ENCODE measurements around the gene MRPL28. TPM values are rescaled to one million over a fixed set of nuclear protein-coding genes. Genes with fewer than 3 reads are reported as not detected.

Gene MRPL28
- total RNA-seq, 2 donors from 2014 or later: 33.2 to 59.2 TPM

- no peaks in the 10 kb centered on the region for H3K36me3 ChIP-seq
- peaks cover 0 to 31% of the 10 kb centered on the region in 2 donors for H3K4me1 ChIP-seq (ENCODE audit: control insufficient read depth in 1 of 2, low read depth in 2 of 2)
- no peaks in the 10 kb centered on the region for H3K27me3 ChIP-seq (replicated peaks; ENCODE audit: insufficient read depth)
- DNase-seq (ENCODE audit: low spot score) (no peak), ATAC-seq (ENCODE audit: insufficient number of reproducible peaks, low FRiP score, low read depth) (no peak)
- no peak for TF ChIP-seq CTCF (IDR thresholded peaks at IDR 0.05)
- peak overlapping the region in 1 of 2 donors; percentile 76 for H3K27ac ChIP-seq
- peak overlapping the region; percentile 99 for H3K4me3 ChIP-seq
- no peaks in the 10 kb centered on the region for H3K9me3 ChIP-seq
Measured at GRCh38 chr16:400061-400591, 29.8 kb upstream of the MRPL28 start.

- ATAC-seq (ENCODE audit: insufficient number of reproducible peaks, low FRiP score, low read depth) (no peak), DNase-seq (ENCODE audit: low spot score) (no peak)
- H3K36me3 ChIP-seq: no peaks in the 10 kb centered on the region
Measured at GRCh38 chr16:399340-400019, 29.1 kb upstream of the MRPL28 start.

GRCh38 chr16:398561-399339 is 28.4 kb upstream of the MRPL28 start:
- Histone ChIP-seq H3K36me3 (no peaks in the 10 kb centered on the region), H3K9me3 (no peaks in the 10 kb centered on the region), H3K4me1 (ENCODE audit: control insufficient read depth in 1 of 2, low read depth in 2 of 2) (peaks cover 0 to 31% of the 10 kb centered on the region in 2 donors), H3K27ac (peak overlapping the region; percentile 77 to 81), H3K4me3 (no peak overlapping the region), H3K27me3 (replicated peaks; ENCODE audit: insufficient read depth) (no peaks in the 10 kb centered on the region)
- no peak for ATAC-seq (ENCODE audit: insufficient number of reproducible peaks, low FRiP score, low read depth)
- no peak for TF ChIP-seq CTCF (IDR thresholded peaks at IDR 0.05)
- no peak for DNase-seq (ENCODE audit: low spot score)

More at GRCh38 chr16:399340-400019, 29.1 kb upstream of the MRPL28 start:
- no peak for TF ChIP-seq CTCF (IDR thresholded peaks at IDR 0.05)
- no peak overlapping the region for H3K4me3 ChIP-seq
- H3K27ac ChIP-seq: no peak overlapping the region
- H3K9me3 ChIP-seq: no peaks in the 10 kb centered on the region
- H3K4me1 ChIP-seq (ENCODE audit: control insufficient read depth in 1 of 2, low read depth in 2 of 2): peaks cover 0 to 31% of the 10 kb centered on the region in 2 donors
- H3K27me3 ChIP-seq (replicated peaks; ENCODE audit: insufficient read depth): no peaks in the 10 kb centered on the region

- TF ChIP-seq CTCF (IDR thresholded peaks at IDR 0.05): peak; percentile 76
- Histone ChIP-seq H3K9me3 (no peaks in the 10 kb centered on the region), H3K27ac (peak overlapping the region; percentile 77 to 81), H3K27me3 (replicated peaks; ENCODE audit: insufficient read depth) (no peaks in the 10 kb centered on the region), H3K36me3 (no peaks in the 10 kb centered on the region), H3K4me3 (peak overlapping the region; percentile 68), H3K4me1 (ENCODE audit: control insufficient read depth in 1 of 2, low read depth in 2 of 2) (peaks cover 0 to 31% of the 10 kb centered on the region in 2 donors)
- DNase-seq (ENCODE audit: low spot score): no peak
- ATAC-seq (ENCODE audit: insufficient number of reproducible peaks, low FRiP score, low read depth): no peak
Measured at GRCh38 chr16:397736-398332, 27.5 kb upstream of the MRPL28 start.
